ENCODE data around the gene ATP9B.

GRCh38 chr18:79348066-79348465 lies 278.9 kb downstream of the ATP9B start:
- no peak for TF ChIP-seq POLR2AphosphoS5 (IDR thresholded peaks at IDR 0.05; ENCODE audit: insufficient read depth in 1 of 2, low read depth in 1 of 2)
- no peak for TF ChIP-seq POLR2A (IDR thresholded peaks at IDR 0.05)

Data from vagina (tissue), 2 donors.